GM06990 (cell line): ENCODE results near the gene MECP2.

Experiments
- DNase-seq: peaks from one replicate; pipeline ENCODE4 v3.0.0-alpha.2; 2011; ENCODE audit not compliant: insufficient read length; ENCODE audit errors: extremely low read depth
- H3K27me3 ChIP-seq: replicated peaks from 2 replicates; pipeline ENCODE4 v1.6.0; 2011; ENCODE audit warnings: low read length; ENCODE audit not compliant: control insufficient read depth, insufficient read depth
- H3K36me3 ChIP-seq: 2 replicates; pipeline ENCODE4 v1.5.1; 2011; ENCODE audit warnings: low read length; ENCODE audit not compliant: control insufficient read depth, insufficient read depth
- H3K4me3 ChIP-seq: replicated peaks from 2 replicates; pipeline ENCODE4 v1.5.1; 2011; ENCODE audit warnings: low read depth, mild to moderate bottlenecking, control low read depth, low read length
- CTCF ChIP-seq: IDR thresholded peaks from 2 replicates; pipeline ENCODE4 v1.5.1; 2011; ENCODE audit warnings: low read length, control low read depth, mild to moderate bottlenecking, inconsistent platforms; ENCODE audit not compliant: insufficient read depth, poor library complexity, severe bottlenecking

Gene MECP2

GRCh38 chrX:154061801-154062200 lies 35.7 kb downstream of the MECP2 start:
- Histone ChIP-seq H3K27me3 (no peaks in the 10 kb centered on the region), H3K4me3 (no peak overlapping the region), H3K36me3 (no peaks in the 10 kb centered on the region; the same call in 1 of the 2 replicates)
- no peak for TF ChIP-seq CTCF
- DNase-seq = no peak

- no peak for TF ChIP-seq CTCF
- H3K27me3 ChIP-seq = no peaks in the 10 kb centered on the region
- no peaks in the 10 kb centered on the region; the same call in 1 of the 2 replicates for H3K36me3 ChIP-seq
- no peak overlapping the region for H3K4me3 ChIP-seq
- no peak for DNase-seq
These were observed 37.7 kb downstream of the MECP2 start for GRCh38 chrX:154059729-154060245.

- Histone ChIP-seq H3K4me3 (no peak overlapping the region), H3K36me3 (no peaks in the 10 kb centered on the region; the same call in 1 of the 2 replicates), H3K27me3 (no peaks in the 10 kb centered on the region)
- no peak for TF ChIP-seq CTCF
- no peak for DNase-seq
These were observed 38.3 kb downstream of the MECP2 start for GRCh38 chrX:154059231-154059630.

GRCh38 chrX:154058214-154058997 lies 39.1 kb downstream of the MECP2 start:
- H3K4me3 ChIP-seq = no peak overlapping the region
- no peaks in the 10 kb centered on the region for H3K27me3 ChIP-seq
- H3K36me3 ChIP-seq = no peaks in the 10 kb centered on the region; the same call in 1 of the 2 replicates
- TF ChIP-seq CTCF = no peak
- no peak for DNase-seq

- H3K4me3 ChIP-seq = no peak overlapping the region
- no peaks in the 10 kb centered on the region for H3K27me3 ChIP-seq
- H3K36me3 ChIP-seq = no peaks in the 10 kb centered on the region; the same call in 1 of the 2 replicates
- no peak for TF ChIP-seq CTCF
- DNase-seq = no peak
These were observed 39.7 kb downstream of the MECP2 start for GRCh38 chrX:154057791-154058190.
